OCI-LY7 (cell line): ENCODE results near the gene PLEKHA6.

ENCODE experiments used
- CTCF ChIP-seq: fragments of 200-600 bp; sonication (generic); conservative IDR thresholded peaks from 2 replicates; pipeline ENCODE4 v1.5.1; 2014; ENCODE audit warnings: mild to moderate bottlenecking, antibody characterized with exemption, low read length, moderate library complexity, mixed read lengths
- EZH2phosphoT487 ChIP-seq: fragments of 200-600 bp; sonication (generic); IDR thresholded peaks from 2 replicates; pipeline ENCODE4 v1.6.1; 2018; ENCODE audit warnings: low read depth, borderline replicate concordance, mild to moderate bottlenecking, mixed run types, antibody characterized with exemption, low read length, moderate library complexity, mixed read lengths

GRCh38 chr1:204361781-204362180 is 2.1 kb upstream of the PLEKHA6 start:
- TF ChIP-seq CTCF (no peak), EZH2phosphoT487 (no peak)
